C4-2B (cell line): ENCODE data around the gene TRPM8.

Experiments used
- H3K27ac ChIP-seq: fragments of 450-650 bp; 2 replicates; pipeline ENCODE4 v1.5.1; 2017
- CTCF ChIP-seq: fragments of 450-650 bp; conservative IDR thresholded peaks from 2 replicates; pipeline ENCODE4 v1.5.1; 2017; ENCODE audit warnings: mild to moderate bottlenecking
- ZFX ChIP-seq: fragments of 450-650 bp; IDR thresholded peaks from 2 replicates; pipeline ENCODE4 v1.6.1; 2017

The TRPM8 gene

DNA sequence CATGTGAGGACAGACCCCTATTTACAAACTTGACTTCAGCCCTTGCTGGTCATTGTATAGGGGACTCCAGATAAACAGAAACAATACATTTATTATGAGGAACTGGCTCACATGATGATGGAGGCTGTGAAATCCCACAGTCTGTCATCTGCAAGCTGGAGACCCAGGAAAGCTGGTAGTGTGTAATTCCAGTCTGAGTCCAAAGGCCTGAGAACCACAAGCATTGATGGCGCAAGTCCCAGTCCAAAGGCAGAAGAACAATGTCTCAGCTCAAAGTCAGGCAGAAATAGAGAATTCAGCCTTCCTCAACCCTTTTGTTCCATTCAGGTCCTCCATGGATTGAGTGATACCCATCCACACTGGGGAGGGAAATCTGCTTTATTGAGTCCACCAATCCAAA, 105.3 kb downstream of the TRPM8 start:
- H3K27ac ChIP-seq = no peak overlapping the region
- TF ChIP-seq ZFX (no peak), CTCF (no peak)

DNA sequence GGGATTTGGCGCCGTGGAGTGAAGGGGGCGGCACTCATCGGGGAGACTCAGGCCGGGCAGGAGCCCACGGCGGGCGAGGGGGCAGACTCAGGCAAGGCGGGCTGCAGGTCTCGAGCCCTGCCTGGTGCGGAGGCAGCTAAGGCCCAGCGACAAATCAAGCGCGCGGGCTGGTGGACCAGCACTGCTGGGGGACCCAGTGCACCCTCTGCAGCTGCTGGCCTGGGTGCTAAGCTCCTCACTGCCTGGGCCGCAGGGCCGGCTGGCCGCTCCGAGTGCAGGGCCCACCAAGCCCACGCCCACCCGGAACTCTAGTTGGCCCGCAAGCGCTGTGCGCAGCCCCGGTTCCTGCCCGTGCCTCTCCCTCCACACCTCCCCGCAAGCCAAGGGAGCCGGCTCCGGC, 107.1 kb downstream of the TRPM8 start:
- no peak for TF ChIP-seq ZFX
- no peak for TF ChIP-seq CTCF
- no peak overlapping the region for H3K27ac ChIP-seq

DNA sequence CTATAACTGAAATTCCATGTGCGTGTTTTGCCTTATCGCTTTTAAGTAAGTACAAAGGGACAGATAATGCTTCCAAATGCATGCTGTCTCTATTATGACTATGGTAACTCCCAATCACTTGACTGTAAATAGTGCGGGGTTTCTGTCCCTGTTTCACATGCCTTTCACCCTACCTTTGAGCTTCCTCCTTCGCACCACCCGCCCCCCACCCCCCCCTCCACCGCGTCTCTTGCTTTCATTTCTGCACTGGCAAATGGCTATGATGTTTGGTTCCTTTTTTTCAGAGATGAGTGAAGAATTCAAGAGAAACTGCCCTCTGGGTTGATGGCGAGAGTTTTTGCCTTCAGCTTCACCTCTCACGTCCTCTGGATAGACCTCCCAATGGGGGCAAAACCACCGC, 108.3 kb downstream of the TRPM8 start:
- H3K27ac ChIP-seq = no peak overlapping the region
- TF ChIP-seq CTCF = no peak
- TF ChIP-seq ZFX = no peak

DNA sequence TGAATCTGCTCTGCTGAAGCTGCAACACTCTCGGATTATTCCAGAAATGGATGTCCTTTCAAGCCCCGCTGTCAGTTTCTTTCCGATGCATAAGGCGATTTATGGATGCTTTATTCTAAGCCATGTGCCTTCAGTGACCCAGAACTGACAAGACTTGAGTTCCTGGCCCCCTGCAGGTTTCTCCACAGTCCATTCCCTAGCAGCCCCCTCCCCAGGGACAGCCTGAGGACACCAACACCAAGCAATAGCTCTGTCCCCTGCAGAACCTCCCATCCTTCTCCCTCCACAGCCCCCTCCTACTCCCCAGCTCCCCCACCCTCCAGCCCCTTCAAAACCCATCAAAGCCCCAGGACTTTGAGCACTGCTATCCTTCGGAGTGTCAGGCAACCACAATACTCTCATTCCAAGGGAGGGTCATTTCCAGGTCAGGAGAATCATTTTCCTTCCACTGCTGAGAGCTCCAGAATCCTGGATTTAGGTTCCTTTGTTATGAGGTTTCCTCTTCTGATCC, 108.8 kb downstream of the TRPM8 start:
- TF ChIP-seq ZFX (no peak), CTCF (no peak)
- H3K27ac ChIP-seq = no peak overlapping the region

DNA sequence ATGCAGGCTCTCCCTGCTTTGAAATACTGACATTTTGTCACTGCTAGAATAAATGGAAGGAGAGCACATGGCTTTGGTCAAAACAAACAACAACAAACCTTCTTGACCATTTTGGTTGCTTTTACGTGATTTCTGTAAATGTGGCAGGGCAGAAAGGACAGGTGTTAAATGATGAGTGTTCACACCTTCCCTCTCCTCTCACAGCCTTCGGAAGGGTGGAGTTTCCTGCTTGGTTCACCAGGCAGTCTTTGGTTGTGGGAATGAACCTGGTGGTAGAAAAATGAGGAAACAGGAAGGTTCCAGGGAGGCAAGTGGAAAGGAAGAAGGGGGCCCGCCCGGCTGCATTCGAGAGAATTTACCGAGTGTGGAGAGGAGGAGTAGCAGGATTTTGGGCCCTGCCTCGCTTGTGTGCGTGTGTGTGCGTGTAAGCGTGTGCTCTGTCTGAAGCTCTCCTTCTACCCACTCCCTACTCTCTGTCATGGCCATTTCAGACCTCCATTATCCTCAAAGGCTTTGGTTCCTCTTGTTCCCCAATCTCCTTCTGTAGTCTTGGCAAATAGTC, 109.6 kb downstream of the TRPM8 start:
- TF ChIP-seq ZFX (no peak), CTCF (no peak)
- no peak overlapping the region for H3K27ac ChIP-seq

- no peak overlapping the region for H3K27ac ChIP-seq
- TF ChIP-seq CTCF (no peak), ZFX (no peak)
Observed at GRCh38 chr2:234027641-234028040, 110.5 kb downstream of the TRPM8 start.

DNA sequence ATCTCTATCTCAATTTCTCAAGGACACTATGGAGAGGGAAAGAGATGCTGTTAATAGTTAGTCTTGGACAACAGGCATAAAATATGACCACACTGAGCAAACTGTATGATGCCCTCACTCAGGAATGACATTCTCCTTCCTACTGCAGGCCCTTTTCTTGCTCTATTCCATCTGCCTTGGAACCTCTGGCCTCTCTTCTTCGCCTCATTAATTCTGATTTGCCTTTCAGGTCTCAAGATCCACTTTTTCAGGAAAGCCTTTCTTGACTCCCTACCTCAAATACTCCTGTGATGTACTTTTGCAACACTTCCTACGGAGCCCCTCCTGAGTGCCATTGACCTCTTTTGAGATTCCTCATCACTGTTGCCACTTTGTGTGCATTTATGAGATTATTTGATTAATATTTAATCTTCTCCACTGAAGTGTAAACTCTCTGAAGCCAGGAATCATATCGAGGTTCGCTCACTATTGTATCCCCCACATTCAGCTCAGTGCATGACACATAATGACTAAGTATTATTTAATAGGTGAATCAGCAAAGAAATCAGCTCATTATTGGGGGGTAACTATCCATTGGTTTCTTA, 112.1 kb downstream of the TRPM8 start:
- H3K27ac ChIP-seq = no peak overlapping the region

More for the DNA sequence above, 112.1 kb downstream of the TRPM8 start:
- TF ChIP-seq CTCF (no peak), ZFX (no peak)
